ENCODE results near the gene C9orf50. TPM values are rescaled to one million over a fixed set of nuclear protein-coding genes. Genes with fewer than 3 reads are reported as not detected.

C9orf50 gene
- total and polyA plus RNA-seq, 2 experiments from 2014 or later: not detected

DNA sequence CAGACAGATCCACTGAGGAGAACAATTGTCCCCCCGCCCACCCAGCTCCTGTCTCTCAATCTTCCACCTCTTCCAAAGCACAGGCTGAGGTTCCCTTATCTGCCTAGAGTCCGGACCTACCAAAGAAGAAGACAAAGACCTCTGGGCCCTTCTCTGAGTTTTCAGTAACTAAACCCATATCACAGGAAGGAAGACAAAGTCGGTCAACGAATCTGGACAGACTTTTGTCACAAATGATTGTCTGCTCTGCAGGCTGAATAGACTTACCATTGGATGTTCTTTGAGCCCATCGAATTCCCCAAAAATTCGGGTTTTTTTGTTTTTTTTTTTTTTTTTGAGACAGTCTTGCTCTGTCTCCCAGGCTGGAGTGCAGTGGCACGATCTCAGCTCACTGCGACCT, 58.0 kb downstream of the C9orf50 start:
- TF ChIP-seq CREB1 (CRISPR knock-in tag; IDR thresholded peaks at IDR 0.05; ENCODE audit: low read depth) (no peak), POLR2AphosphoS5 (IDR thresholded peaks at IDR 0.05; ENCODE audit: low read depth) (no peak), JUNB (IDR thresholded peaks at IDR 0.05; ENCODE audit: unreplicated experiment) (no peak), STAT1 (IDR thresholded peaks at IDR 0.05; ENCODE audit: unreplicated experiment) (no peak), NANOG (IDR thresholded peaks at IDR 0.05; ENCODE audit: borderline replicate concordance) (no peak), EZH2phosphoT487 (IDR thresholded peaks at IDR 0.05; ENCODE audit: unreplicated experiment) (no peak)
- TF ChIP-seq, protein P1, sequence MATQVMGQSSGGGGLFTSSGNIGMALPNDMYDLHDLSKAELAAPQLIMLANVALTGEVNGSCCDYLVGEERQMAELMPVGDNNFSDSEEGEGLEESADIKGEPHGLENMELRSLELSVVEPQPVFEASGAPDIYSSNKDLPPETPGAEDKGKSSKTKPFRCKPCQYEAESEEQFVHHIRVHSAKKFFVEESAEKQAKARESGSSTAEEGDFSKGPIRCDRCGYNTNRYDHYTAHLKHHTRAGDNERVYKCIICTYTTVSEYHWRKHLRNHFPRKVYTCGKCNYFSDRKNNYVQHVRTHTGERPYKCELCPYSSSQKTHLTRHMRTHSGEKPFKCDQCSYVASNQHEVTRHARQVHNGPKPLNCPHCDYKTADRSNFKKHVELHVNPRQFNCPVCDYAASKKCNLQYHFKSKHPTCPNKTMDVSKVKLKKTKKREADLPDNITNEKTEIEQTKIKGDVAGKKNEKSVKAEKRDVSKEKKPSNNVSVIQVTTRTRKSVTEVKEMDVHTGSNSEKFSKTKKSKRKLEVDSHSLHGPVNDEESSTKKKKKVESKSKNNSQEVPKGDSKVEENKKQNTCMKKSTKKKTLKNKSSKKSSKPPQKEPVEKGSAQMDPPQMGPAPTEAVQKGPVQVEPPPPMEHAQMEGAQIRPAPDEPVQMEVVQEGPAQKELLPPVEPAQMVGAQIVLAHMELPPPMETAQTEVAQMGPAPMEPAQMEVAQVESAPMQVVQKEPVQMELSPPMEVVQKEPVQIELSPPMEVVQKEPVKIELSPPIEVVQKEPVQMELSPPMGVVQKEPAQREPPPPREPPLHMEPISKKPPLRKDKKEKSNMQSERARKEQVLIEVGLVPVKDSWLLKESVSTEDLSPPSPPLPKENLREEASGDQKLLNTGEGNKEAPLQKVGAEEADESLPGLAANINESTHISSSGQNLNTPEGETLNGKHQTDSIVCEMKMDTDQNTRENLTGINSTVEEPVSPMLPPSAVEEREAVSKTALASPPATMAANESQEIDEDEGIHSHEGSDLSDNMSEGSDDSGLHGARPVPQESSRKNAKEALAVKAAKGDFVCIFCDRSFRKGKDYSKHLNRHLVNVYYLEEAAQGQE (IDR thresholded peaks at IDR 0.05; ENCODE audit: unreplicated experiment): no peak
- TF ChIP-seq, protein P2, sequence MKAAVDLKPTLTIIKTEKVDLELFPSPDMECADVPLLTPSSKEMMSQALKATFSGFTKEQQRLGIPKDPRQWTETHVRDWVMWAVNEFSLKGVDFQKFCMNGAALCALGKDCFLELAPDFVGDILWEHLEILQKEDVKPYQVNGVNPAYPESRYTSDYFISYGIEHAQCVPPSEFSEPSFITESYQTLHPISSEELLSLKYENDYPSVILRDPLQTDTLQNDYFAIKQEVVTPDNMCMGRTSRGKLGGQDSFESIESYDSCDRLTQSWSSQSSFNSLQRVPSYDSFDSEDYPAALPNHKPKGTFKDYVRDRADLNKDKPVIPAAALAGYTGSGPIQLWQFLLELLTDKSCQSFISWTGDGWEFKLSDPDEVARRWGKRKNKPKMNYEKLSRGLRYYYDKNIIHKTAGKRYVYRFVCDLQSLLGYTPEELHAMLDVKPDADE (IDR thresholded peaks at IDR 0.05): no peak
- no peak overlapping the region for H3K27ac ChIP-seq (ENCODE audit: low read depth)
- Mint-ChIP-seq H3K4me1 (peaks cover 41% of the 10 kb centered on the region), H3K4me3 (no peak overlapping the region), H3K36me3 (ENCODE audit: low read depth) (no peaks in the 10 kb centered on the region), H3K9me3 (no peaks in the 10 kb centered on the region), H3K27ac (no peak overlapping the region), H3K27me3 (ENCODE audit: insufficient read depth, low read depth, poor library complexity) (peaks cover 33% of the 10 kb centered on the region)
- H4K20me1 ChIP-seq (replicated peaks; ENCODE audit: insufficient read depth): no peaks in the 10 kb centered on the region
- H3F3A ChIP-seq (replicated peaks; ENCODE audit: low read depth): peaks cover 5% of the 10 kb centered on the region; the same call in 1 of the 2 replicates
- H3K9me2 ChIP-seq (ENCODE audit: insufficient read depth): no peaks in the 10 kb centered on the region
- no peak overlapping the region for H2AFZ ChIP-seq
- no peaks in the 10 kb centered on the region for H3K36me3 ChIP-seq (ENCODE audit: insufficient read depth)
- peaks cover 40% of the 10 kb centered on the region for H3K4me1 ChIP-seq (ENCODE audit: insufficient read depth)
- ATAC-seq: no peak
- H3K79me2 ChIP-seq (replicated peaks; ENCODE audit: insufficient read depth): no peaks in the 10 kb centered on the region
- H3K27me3 ChIP-seq (ENCODE audit: insufficient read depth): peaks cover 11% of the 10 kb centered on the region
- H3K4me2 ChIP-seq: no peak overlapping the region
- H3K4me3 ChIP-seq: no peak overlapping the region
- DNase-seq (ENCODE audit: low spot score): no peak

DNA sequence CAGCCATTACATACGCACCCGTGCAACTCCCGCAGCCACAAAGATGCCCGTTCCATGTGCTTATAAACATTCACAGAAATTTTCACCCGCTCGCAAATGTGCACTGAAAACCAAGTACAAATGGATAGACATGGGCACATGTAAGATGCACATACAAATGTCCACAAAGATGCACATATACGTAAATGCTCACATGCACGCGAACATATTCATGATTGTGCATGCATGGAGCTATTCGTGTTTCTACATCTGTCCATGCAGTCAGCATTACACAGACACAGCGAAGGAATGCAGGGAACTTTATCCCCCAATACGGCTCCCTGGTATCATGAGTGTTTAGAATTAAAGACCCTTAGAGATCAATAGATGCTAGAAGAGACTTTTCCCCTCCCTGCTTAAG, 58.4 kb downstream of the C9orf50 start:
- Mint-ChIP-seq H3K27me3 (ENCODE audit: insufficient read depth, low read depth, poor library complexity) (peaks cover 32% of the 10 kb centered on the region), H3K4me1 (peaks cover 43% of the 10 kb centered on the region), H3K27ac (no peak overlapping the region), H3K9me3 (no peaks in the 10 kb centered on the region), H3K4me3 (no peak overlapping the region), H3K36me3 (ENCODE audit: low read depth) (no peaks in the 10 kb centered on the region)
- DNase-seq (ENCODE audit: low spot score) (no peak), ATAC-seq (no peak)
- H2AFZ ChIP-seq: peak overlapping the region; percentile 84; the same call in 1 of the 2 replicates
- peaks cover 43% of the 10 kb centered on the region for H3K4me1 ChIP-seq (ENCODE audit: insufficient read depth)
- no peak overlapping the region for H3K4me3 ChIP-seq
- peak overlapping the region; percentile 51; the same call in 1 of the 2 replicates for H3K4me2 ChIP-seq
- no peaks in the 10 kb centered on the region for H3K9me2 ChIP-seq (ENCODE audit: insufficient read depth)
- H3K27ac ChIP-seq (ENCODE audit: low read depth): no peak overlapping the region
- H3K36me3 ChIP-seq (ENCODE audit: insufficient read depth): no peaks in the 10 kb centered on the region
- TF ChIP-seq POLR2AphosphoS5 (IDR thresholded peaks at IDR 0.05; ENCODE audit: low read depth): no peak
- TF ChIP-seq JUNB (IDR thresholded peaks at IDR 0.05; ENCODE audit: unreplicated experiment): no peak
- TF ChIP-seq ZNF114 (CRISPR knock-in tag; IDR thresholded peaks at IDR 0.05): no peak
- TF ChIP-seq, protein P3, sequence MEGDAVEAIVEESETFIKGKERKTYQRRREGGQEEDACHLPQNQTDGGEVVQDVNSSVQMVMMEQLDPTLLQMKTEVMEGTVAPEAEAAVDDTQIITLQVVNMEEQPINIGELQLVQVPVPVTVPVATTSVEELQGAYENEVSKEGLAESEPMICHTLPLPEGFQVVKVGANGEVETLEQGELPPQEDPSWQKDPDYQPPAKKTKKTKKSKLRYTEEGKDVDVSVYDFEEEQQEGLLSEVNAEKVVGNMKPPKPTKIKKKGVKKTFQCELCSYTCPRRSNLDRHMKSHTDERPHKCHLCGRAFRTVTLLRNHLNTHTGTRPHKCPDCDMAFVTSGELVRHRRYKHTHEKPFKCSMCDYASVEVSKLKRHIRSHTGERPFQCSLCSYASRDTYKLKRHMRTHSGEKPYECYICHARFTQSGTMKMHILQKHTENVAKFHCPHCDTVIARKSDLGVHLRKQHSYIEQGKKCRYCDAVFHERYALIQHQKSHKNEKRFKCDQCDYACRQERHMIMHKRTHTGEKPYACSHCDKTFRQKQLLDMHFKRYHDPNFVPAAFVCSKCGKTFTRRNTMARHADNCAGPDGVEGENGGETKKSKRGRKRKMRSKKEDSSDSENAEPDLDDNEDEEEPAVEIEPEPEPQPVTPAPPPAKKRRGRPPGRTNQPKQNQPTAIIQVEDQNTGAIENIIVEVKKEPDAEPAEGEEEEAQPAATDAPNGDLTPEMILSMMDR (conservative IDR thresholded peaks at IDR 0.05; ENCODE audit: low read depth in 2 of 2): no peak
- TF ChIP-seq, protein P1 (IDR thresholded peaks at IDR 0.05; ENCODE audit: unreplicated experiment): no peak
- TF ChIP-seq, protein P2 (IDR thresholded peaks at IDR 0.05): no peak
- no peak for TF ChIP-seq NANOG (IDR thresholded peaks at IDR 0.05; ENCODE audit: borderline replicate concordance)
- peaks cover 10% of the 10 kb centered on the region for H3K27me3 ChIP-seq (ENCODE audit: insufficient read depth)
- peaks cover 5% of the 10 kb centered on the region; the same call in 1 of the 2 replicates for H3F3A ChIP-seq (replicated peaks; ENCODE audit: low read depth)
- no peaks in the 10 kb centered on the region for H4K20me1 ChIP-seq (replicated peaks; ENCODE audit: insufficient read depth)
- H3K79me2 ChIP-seq (replicated peaks; ENCODE audit: insufficient read depth): no peaks in the 10 kb centered on the region

Data from GM23338 (cell line).